T-helper 1 cell treated with Interleukin-12 subunit alpha and Interleukin-12 subunit beta and Interleukin-4 antibody, amounts not matched to agents 30 μg/mL and 1 μg/mL, for 36 hours (primary cell): ENCODE measurements around the gene VGLL4.

Experiments
- H3K27ac Mint-ChIP-seq: one replicate; pipeline ENCODE4 v1.8.0; 2021; ENCODE audit warnings: mild to moderate bottlenecking, mixed read lengths
- H3K27me3 Mint-ChIP-seq: one replicate; pipeline ENCODE4 v1.8.0; 2021; ENCODE audit warnings: low read depth, mixed read lengths
- H3K36me3 Mint-ChIP-seq: one replicate; pipeline ENCODE4 v1.8.0; 2021; ENCODE audit warnings: low read depth, mixed read lengths
- H3K4me1 Mint-ChIP-seq: one replicate; pipeline ENCODE4 v1.8.0; 2021; ENCODE audit warnings: low read depth, mixed read lengths
- H3K4me3 Mint-ChIP-seq: one replicate; pipeline ENCODE4 v1.8.0; 2021; ENCODE audit warnings: mild to moderate bottlenecking, moderate library complexity, mixed read lengths
- H3K9me3 Mint-ChIP-seq: one replicate; pipeline ENCODE4 v1.8.0; 2021; ENCODE audit warnings: mixed read lengths

The VGLL4 gene

DNA sequence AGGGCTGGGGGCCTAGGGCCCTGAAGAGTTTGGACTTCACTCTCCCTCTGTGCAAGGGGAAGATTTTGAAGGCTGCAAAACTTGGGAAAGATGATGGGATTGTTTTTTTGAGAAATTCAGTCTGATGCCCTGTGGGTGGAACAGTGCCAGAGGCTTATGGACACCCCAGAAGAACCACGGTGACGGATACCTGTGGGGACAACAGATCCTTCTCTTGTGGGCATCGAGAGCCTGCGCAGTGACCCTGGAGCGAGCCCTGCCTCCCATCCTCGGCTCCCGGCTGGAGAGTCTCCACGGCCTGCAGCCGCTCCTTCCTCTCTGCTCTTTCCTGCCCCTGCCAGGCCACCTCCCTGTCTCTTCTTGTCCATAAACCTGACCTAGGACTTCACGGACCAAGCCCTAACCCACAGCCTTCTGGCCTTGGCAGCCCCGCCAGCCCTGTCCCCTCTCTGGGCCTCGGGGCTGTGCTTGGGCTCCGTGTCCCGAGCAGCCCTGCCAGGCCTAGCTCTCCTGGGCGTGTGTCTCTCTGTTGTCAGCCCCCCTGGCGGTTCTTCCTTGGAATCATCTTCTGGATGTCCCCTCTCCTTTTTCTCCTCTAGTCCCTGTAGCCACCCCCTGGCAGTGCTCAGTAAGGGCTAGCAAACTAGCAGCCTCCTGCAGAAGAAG lies 98.4 kb downstream of the VGLL4 start:
- Mint-ChIP-seq H3K4me1 (peaks cover 3% of the 10 kb centered on the region), H3K9me3 (no peaks in the 10 kb centered on the region), H3K27me3 (no peaks in the 10 kb centered on the region), H3K36me3 (no peaks in the 10 kb centered on the region), H3K4me3 (no peak overlapping the region), H3K27ac (no peak overlapping the region)

DNA sequence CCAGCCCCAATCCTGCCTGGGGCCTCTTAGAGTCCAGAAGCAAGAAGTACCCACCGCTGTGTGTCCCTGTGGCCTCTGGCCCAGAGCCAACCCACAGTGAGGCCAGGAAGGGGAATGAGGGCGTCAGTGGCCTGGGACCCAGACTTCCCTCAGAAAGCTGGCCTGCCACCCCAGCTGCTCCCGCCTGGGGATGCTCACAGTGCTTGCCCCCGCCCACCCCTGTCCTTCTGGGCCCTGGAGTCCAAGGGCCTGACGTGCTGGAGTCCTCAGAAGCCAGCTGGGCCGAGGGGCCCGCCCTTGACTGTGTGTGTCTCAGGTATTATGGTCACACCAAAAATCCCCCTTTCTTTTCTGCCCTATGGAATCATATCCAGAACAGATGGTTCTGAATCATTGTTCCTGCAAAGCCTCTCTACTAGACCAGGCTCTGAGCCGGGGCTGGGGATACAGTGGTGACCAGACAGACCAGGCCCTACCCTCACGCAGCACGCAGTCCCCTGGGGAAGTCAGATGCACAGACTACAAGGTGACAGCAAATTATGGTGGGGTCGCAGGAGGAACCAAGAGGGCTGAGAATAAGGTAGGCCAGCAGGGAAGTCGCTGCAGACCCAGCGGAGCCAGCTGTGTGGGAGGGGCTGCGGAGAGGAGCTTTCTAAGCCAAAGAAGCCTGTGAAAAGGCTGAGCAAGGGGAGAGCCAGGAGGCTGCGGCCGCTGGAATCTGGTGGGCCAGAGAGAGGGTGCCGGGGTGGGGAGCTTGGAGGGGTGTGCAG lies 99.1 kb downstream of the VGLL4 start:
- no peak overlapping the region for H3K4me3 Mint-ChIP-seq
- H3K36me3 Mint-ChIP-seq = no peaks in the 10 kb centered on the region

DNA sequence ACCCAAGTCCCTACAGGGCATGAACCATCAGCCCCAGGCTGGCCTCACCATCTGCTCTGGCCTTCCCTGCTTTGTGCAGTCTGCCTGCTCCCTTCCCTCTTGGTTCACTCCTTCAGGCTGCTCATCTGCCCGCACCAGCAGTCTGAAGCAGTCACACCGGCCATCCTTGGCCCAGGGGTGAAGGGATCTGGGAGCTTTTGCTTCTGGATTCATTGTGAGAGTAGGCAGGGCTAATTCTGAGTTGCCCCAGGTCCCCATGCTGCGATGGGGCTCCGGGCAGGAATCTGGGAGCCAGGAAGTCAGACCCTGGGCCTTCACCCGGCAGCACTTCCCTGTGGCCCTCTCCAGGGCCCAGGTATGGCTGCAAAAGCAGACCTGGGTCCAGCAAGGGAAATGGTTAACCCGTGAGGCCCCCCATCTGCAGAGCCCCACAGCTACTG lies 99.7 kb downstream of the VGLL4 start:
- Mint-ChIP-seq H3K27me3 (no peaks in the 10 kb centered on the region), H3K36me3 (no peaks in the 10 kb centered on the region), H3K4me3 (no peak overlapping the region), H3K9me3 (no peaks in the 10 kb centered on the region), H3K27ac (no peak overlapping the region), H3K4me1 (peaks cover 3% of the 10 kb centered on the region)

More for the DNA sequence above, 99.1 kb downstream of the VGLL4 start:
- Mint-ChIP-seq H3K4me1 (peaks cover 3% of the 10 kb centered on the region), H3K27ac (peak overlapping the region; percentile 36), H3K27me3 (no peaks in the 10 kb centered on the region), H3K9me3 (no peaks in the 10 kb centered on the region)

DNA sequence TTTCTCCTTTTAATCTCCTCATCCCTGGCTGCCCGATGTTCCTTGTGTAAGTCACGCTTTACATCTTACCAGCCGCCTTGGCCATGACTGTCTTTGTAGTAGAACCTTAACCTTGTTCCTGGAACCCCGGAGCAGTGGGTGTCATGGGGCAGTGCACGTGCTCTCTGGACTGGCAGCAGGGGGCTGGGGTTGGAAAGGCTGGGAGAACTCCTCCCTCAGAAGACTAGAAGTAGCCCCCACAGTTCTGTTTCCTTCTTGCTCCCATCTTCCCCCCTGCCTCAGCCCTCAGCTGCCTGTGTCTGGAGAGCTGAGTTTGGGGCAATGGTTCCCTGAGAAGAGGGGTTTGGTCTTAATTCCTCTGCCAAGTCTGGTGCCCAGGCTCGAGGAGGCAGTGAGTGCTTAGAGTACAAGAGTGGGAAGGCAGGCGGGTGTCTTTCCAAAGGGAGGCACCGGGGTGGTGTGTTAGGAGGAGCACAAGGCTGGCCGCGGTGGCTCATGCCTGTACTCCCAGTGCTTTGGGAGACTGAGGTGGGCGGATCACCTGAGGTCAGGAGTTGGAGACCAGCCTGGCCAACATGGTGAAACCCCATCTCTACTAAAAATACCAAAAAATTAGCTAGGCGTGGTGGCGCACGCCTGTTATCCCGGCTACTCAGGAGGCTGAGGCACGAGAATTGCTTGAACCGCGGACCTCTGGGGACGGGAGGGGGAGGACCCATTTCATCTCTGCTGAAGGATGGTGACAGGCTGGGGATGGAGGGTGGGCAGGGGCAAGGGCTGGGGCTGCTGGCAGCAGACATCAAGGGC lies 100.4 kb downstream of the VGLL4 start:
- Mint-ChIP-seq H3K27ac (no peak overlapping the region), H3K27me3 (no peaks in the 10 kb centered on the region), H3K9me3 (no peaks in the 10 kb centered on the region), H3K4me1 (peaks cover 3% of the 10 kb centered on the region), H3K36me3 (no peaks in the 10 kb centered on the region), H3K4me3 (no peak overlapping the region)

DNA sequence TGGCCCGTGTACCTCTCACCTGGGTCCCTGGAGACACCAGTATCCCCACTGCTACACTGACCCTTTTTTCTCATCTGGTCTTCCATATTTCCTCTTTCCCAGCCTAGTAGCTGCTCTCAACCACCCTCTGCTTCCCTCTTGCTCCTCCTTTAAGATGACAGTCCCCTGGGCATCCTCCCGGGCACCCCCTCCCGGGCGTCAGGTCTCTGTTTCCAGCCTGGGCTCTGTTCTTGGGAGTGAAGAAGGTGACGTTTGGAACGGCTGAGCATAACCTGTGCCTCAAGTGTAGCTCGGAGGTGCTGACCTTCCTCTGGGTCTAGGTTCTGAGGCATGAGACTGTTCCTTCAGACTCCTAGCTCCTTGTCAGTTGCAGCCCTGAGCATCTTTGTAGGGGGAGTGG lies 101.2 kb downstream of the VGLL4 start:
- H3K27me3 Mint-ChIP-seq = no peaks in the 10 kb centered on the region
- peaks cover 3% of the 10 kb centered on the region for H3K4me1 Mint-ChIP-seq
- no peak overlapping the region for H3K27ac Mint-ChIP-seq
- no peaks in the 10 kb centered on the region for H3K36me3 Mint-ChIP-seq
- H3K4me3 Mint-ChIP-seq = no peak overlapping the region
- H3K9me3 Mint-ChIP-seq = no peaks in the 10 kb centered on the region

DNA sequence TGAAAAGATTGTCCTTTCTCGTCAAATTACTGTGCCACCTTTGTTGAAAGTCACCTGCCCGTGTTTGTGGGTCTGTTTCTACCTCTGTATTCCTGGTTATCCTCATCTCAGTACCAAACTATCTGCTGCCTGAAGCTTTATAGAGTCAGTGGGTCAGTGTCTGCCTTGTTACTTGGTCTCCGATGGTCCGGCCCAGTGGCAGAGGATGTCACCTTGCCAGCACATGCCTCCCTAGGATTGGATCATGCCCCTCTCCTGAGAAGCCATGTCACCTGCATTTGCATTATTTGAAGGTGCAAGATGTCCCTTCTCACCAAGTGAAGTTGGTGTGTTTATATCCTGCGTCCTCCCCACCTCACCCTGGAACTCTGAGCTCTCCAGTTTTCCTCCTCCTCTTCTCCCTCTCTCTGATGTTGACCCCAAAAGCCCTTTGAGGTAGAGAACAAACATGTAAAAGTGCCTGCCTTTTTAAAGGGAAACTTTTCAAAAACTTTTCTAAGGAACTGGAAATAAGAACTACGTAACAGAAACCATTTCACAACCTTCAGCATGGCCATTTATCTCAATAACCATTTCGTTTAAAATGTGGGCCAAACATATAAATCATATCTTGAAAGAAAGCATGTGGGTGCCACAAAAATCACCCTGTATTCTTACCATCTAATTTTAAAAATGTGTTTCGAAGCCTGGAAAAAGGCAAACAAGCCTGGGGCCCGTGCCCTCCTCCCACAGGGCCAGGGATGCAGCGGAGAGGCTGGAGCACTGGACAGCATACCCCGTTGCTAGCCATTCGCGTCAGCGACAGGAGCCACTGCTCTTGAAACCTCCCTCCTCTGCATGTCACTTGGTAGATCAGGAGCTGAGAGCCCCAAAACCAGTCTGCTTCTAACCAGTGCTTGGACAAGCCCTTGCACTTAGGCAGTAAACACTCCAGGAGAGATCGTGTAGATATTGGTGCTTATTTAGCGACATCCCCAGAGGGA lies 102.1 kb downstream of the VGLL4 start:
- no peaks in the 10 kb centered on the region for H3K4me1 Mint-ChIP-seq
- no peak overlapping the region for H3K27ac Mint-ChIP-seq
- no peaks in the 10 kb centered on the region for H3K27me3 Mint-ChIP-seq
- no peak overlapping the region for H3K4me3 Mint-ChIP-seq
- H3K36me3 Mint-ChIP-seq = no peaks in the 10 kb centered on the region
- H3K9me3 Mint-ChIP-seq = no peaks in the 10 kb centered on the region

DNA sequence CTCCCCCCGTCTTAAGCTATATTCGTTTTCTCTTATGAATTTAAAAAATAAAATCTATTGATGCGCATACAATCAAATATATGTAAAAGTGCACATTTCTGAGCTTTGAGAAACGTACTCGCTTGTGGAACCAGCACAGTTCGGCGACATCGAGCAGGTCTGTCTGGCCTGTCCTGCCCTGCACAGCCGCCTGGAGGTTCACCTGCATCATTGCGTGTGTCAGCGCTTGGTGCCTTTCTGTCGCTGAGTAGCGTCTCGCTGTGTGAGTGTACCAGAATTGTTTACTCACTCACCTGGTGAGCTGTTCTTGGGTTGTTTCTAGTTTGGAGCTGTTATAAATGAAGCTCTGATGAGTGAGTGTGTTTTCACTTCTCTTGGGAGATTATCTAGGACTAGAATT lies 104.0 kb downstream of the VGLL4 start:
- H3K27me3 Mint-ChIP-seq = no peaks in the 10 kb centered on the region
- H3K27ac Mint-ChIP-seq = no peak overlapping the region
- H3K36me3 Mint-ChIP-seq = no peaks in the 10 kb centered on the region
- no peak overlapping the region for H3K4me3 Mint-ChIP-seq
- H3K4me1 Mint-ChIP-seq = no peaks in the 10 kb centered on the region
- H3K9me3 Mint-ChIP-seq = no peaks in the 10 kb centered on the region

DNA sequence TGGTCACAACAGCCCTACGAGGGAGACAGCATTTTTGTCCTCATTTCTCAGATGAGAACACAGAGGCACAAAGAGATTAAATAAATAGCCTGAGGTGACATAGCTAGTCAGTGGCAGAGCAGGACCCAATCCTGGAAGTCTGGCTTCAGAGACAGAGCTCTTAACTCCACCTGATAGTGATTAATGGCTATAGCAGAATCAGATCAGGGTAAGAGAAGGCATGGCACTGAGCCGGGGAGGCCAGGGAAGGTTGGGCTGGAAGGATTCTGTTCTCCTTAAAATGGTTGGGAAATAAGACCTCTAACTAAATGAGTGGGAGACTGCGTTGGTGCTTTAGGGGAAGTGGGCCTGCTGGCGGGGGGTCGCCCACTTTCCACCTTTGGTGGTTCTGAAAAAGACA lies 104.5 kb downstream of the VGLL4 start:
- Mint-ChIP-seq H3K27ac (no peak overlapping the region), H3K4me3 (no peak overlapping the region), H3K4me1 (no peaks in the 10 kb centered on the region), H3K9me3 (no peaks in the 10 kb centered on the region), H3K27me3 (no peaks in the 10 kb centered on the region), H3K36me3 (no peaks in the 10 kb centered on the region)

DNA sequence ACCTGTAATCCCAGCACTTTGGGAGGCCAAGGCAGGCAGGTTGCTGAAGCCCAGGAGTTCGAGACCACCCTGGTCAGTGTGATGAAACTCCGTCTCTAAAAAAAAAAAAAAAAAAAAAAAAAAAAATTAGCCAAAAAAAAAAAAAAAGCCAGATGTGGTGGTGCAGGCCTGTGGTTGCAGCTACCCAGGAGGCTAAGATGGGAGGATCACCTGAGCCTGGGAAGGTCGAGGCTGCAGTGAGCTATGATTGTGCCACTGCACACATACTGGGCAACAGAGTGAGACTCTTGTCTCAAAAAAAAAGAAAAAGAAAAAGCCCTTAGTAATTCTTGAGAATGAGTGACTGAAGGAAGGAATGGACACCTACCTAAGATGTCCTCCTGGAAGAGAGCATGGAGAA lies 105.1 kb downstream of the VGLL4 start:
- Mint-ChIP-seq H3K4me1 (no peaks in the 10 kb centered on the region), H3K27me3 (no peaks in the 10 kb centered on the region), H3K27ac (no peak overlapping the region), H3K9me3 (no peaks in the 10 kb centered on the region), H3K4me3 (no peak overlapping the region), H3K36me3 (no peaks in the 10 kb centered on the region)

DNA sequence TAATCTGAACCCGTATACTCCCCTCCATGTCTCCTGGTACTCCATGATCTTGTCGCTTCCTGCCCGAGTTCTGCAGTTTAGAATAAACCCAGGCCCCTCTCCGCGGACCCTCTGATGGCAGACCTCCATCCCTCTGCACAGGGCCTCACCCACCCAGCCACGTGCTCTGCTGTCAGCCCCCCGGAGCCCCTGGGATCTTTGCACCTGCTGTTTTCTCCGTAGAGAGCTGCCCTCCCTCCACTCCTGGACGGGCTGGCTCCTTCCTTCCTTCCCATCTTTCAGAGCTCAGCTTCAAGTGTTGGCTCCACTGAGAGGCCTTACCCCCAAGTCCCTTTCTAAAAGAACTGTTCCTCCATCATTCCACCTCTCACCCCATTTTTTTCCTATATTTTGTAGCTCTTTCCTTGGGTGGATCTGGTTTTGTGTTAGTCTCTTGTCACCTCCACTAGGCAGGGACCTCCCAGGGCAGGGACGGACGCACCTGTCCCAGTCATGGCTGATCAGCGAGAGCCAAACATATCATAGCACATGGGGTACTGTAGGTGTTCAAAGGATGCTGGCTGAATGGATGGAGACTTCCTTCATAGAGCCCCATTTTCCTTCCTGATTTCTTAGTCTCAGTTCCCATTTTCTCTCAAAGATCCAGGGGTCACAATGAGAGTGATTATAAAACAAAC lies 106.6 kb downstream of the VGLL4 start:
- Mint-ChIP-seq H3K27ac (no peak overlapping the region), H3K27me3 (no peaks in the 10 kb centered on the region), H3K4me3 (no peak overlapping the region), H3K9me3 (no peaks in the 10 kb centered on the region), H3K36me3 (no peaks in the 10 kb centered on the region), H3K4me1 (peaks cover 1% of the 10 kb centered on the region)

DNA sequence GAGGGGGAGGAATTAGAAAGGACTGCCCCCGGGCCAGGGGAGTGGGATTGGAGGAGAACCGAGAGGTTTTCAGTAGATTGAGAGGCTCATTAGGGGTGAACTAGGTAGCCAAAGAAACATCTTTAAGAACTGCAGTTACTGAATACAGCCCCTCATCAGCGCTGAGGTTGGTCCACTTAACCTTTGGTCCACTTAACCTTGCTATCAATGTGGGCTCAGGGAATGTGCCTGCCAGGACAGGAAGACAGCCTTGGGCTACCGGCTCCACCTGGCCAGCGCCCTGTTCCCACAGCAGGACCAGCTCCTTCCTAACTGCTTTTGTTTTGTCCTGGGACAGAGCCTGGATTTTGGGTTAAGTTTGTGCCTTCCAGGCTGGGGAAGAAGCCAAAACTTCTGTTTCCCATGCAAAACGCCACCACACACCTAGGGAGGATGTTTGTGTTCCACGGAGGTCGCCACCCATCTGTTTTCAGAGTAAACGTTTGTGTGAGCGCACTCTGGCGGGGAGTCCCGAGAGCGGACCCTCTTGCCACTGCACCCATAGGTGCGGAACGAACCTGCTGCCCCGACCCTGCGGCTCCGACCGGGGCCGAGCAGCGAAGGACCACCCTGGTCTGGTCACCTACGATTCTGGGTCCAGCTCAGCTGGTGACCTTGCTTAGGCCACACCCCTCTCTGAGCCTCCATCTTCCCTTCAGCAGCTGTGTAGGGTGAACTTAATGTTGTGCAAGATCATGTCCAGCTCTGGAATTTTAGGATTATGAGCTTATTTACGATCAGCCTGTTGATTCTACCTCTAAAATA lies 107.4 kb downstream of the VGLL4 start:
- Mint-ChIP-seq H3K4me3 (no peak overlapping the region), H3K4me1 (peaks cover 3% of the 10 kb centered on the region), H3K9me3 (no peaks in the 10 kb centered on the region), H3K27ac (no peak overlapping the region), H3K27me3 (no peaks in the 10 kb centered on the region), H3K36me3 (no peaks in the 10 kb centered on the region)

DNA sequence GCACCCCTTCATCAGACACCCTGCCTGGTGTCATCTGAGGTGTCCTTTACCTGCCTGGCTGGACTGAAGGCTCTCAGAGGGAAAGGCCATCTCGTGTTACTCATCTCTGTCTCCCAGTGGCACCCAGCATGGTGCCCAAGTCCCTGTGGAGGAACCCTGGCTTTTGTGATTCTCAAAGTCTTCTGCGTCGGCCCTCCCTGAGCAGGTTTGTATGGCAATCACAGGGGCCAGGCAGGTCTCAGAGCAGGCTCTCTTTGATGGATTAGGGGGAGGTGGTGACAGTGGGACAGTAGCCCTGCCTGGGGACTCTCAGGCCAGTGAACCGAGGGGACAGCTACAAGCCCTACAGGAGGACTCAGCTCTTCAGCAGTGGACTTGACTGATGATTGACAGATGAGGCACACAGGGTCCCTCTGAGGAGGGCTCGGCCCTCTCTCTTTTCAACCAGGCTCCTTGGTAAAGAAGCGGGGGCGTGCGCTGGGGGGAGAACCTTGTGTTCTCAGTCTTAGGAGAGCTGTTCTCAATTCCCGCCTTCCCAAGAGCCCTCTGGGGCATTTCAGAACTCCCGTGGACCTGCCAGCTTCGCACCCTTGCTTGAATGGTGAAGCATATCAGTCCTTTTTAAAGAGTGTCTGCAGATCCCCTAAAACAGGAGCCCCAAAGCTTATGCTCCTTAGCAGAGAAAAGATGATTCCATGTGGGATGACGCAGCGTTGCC lies 108.3 kb downstream of the VGLL4 start:
- Mint-ChIP-seq H3K36me3 (no peaks in the 10 kb centered on the region), H3K27me3 (no peaks in the 10 kb centered on the region), H3K27ac (no peak overlapping the region), H3K9me3 (no peaks in the 10 kb centered on the region), H3K4me1 (peaks cover 3% of the 10 kb centered on the region), H3K4me3 (no peak overlapping the region)

DNA sequence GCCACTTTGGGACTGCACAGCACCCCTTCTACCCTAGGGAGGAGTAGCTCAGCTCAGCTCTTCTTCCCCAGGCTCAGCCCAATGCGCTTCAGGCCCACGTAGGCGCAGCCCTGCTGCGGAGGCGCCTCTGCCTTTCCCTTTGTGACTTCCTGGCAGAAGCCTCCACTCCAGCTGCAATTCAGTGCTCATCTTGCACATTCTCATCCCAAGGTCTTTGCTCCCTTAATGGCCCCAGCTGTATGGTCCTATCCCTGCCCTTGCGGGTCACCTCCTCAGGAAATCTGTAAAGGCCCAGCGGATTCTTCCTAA lies 109.0 kb downstream of the VGLL4 start:
- Mint-ChIP-seq H3K27ac (no peak overlapping the region), H3K9me3 (no peaks in the 10 kb centered on the region), H3K4me1 (peaks cover 3% of the 10 kb centered on the region), H3K27me3 (no peaks in the 10 kb centered on the region), H3K4me3 (no peak overlapping the region), H3K36me3 (no peaks in the 10 kb centered on the region)
